Neural cell (in vitro differentiated cells): ENCODE measurements around the gene HAO1.
"Not testable (repeated sequence)": the region's sequence is repeated elsewhere in the genome, so short reads cannot be mapped to it uniquely, and the experiment has no call there.

Experiments
- CTCF ChIP-seq: fragments of 450-650 bp; IDR thresholded peaks from 2 replicates; pipeline ENCODE4 v1.5.1; 2014; ENCODE audit warnings: antibody characterized with exemption, mild to moderate bottlenecking, moderate library complexity; ENCODE audit not compliant: poor library complexity, severe bottlenecking
- EZH2 ChIP-seq: fragments of 200-600, 300-800 bp; shearing (Covaris generic), sonication (generic); IDR thresholded peaks from 2 replicates; pipeline ENCODE4 v1.6.1; 2014; ENCODE audit warnings: antibody characterized with exemption, low read length, borderline replicate concordance, mild to moderate bottlenecking; ENCODE audit not compliant: insufficient read depth, poor library complexity, severe bottlenecking
- RAD21 ChIP-seq: fragments of 450-650 bp; conservative IDR thresholded peaks from 2 replicates; pipeline ENCODE4 v1.6.1; 2014; ENCODE audit warnings: antibody characterized with exemption, mild to moderate bottlenecking, moderate library complexity
- TAF1 ChIP-seq: IDR thresholded peaks from 2 replicates; pipeline ENCODE4 v1.6.1; 2012; ENCODE audit warnings: low read depth

DNA sequence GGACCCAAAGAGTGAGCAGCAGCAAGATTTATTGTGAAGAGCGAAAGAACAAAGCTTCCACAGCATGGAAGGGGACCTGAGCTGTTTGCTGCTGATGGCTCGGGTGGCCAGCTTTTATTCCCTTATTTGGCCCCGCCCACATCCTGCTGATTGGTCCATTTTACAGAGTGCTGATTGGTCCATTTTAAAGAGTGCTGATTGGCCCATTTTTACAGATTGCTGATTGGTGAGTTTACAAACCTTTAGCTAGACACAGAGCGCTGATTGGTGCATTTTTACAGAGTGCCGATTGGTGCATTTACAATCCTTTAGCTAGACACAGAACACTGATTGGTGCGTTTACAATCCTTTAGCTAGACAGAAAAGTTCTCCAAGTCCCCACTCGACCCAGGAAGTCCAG is 105.8 kb downstream of the HAO1 start:
- TF ChIP-seq CTCF, EZH2, RAD21, TAF1: not testable (repeated sequence)
